ENCODE data around the gene CLCN7. TPM values are rescaled to one million over a fixed set of nuclear protein-coding genes. Genes with fewer than 3 reads are reported as not detected.

The CLCN7 gene
- total and polyA plus RNA-seq, 2 of the 13 experiments (the other 11 are each of a cell fraction or from before 2014, with no cell fraction given), result 24.6 to 25.1 TPM

- TF ChIP-seq PTBP1 (IDR thresholded peaks at IDR 0.05; ENCODE audit: low read depth, low read length, poor library complexity, severe bottlenecking), result no peak
- no peak for TF ChIP-seq MIXL1 (CRISPR knock-in tag; IDR thresholded peaks at IDR 0.05)
- no peak for TF ChIP-seq LCORL (IDR thresholded peaks at IDR 0.05)
- TF ChIP-seq LCORL (CRISPR knock-in tag; IDR thresholded peaks at IDR 0.05), result 0 out of 2 replicates have a peak, but pooled peaks have one; percentile 30
- TF ChIP-seq CBFB (CRISPR knock-in tag; IDR thresholded peaks at IDR 0.05), result no peak
- TF ChIP-seq XBP1 (CRISPR knock-in tag; IDR thresholded peaks at IDR 0.05), result no peak
- no peak for TF ChIP-seq SALL2 (CRISPR knock-in tag; IDR thresholded peaks at IDR 0.05)
- no peak for TF ChIP-seq ZNF34 (CRISPR knock-in tag; IDR thresholded peaks at IDR 0.05; ENCODE audit: borderline replicate concordance)
- no peak for TF ChIP-seq ZBTB3 (CRISPR knock-in tag; IDR thresholded peaks at IDR 0.05; ENCODE audit: borderline replicate concordance, low read depth)
- peak; percentile 52; the same call in 1 of the 2 replicates for TF ChIP-seq ZBTB7B (CRISPR knock-in tag; IDR thresholded peaks at IDR 0.05)
- no peak for TF ChIP-seq ARNTL (CRISPR knock-in tag; IDR thresholded peaks at IDR 0.05)
- no peak for TF ChIP-seq ZNF430 (CRISPR knock-in tag; IDR thresholded peaks at IDR 0.05)
- no peak; the same call in 1 of the 2 replicates for TF ChIP-seq ZNF292 (CRISPR knock-in tag; IDR thresholded peaks at IDR 0.05; ENCODE audit: borderline replicate concordance, low read depth)
- no peak for TF ChIP-seq ZBTB7A (CRISPR knock-in tag; IDR thresholded peaks at IDR 0.05)
- no peak for TF ChIP-seq MEIS2 (CRISPR knock-in tag; IDR thresholded peaks at IDR 0.05)
- TF ChIP-seq CSRNP2 (CRISPR knock-in tag; conservative IDR thresholded peaks at IDR 0.05; ENCODE audit: low read depth), result no peak
- 0 out of 2 replicates have a peak, but pooled peaks have one; percentile 30 for TF ChIP-seq MTA1 (CRISPR knock-in tag; IDR thresholded peaks at IDR 0.05; ENCODE audit: borderline replicate concordance)
- TF ChIP-seq ZNF615 (CRISPR knock-in tag; IDR thresholded peaks at IDR 0.05; ENCODE audit: borderline replicate concordance), result no peak
- no peak for TF ChIP-seq ZNF263 (CRISPR knock-in tag; IDR thresholded peaks at IDR 0.05)
- no peak for TF ChIP-seq PAWR (CRISPR knock-in tag; IDR thresholded peaks at IDR 0.05; ENCODE audit: borderline replicate concordance)
- no peak for TF ChIP-seq REXO4 (CRISPR knock-in tag; IDR thresholded peaks at IDR 0.05; ENCODE audit: borderline replicate concordance)
- TF ChIP-seq CCAR2 (optimal IDR thresholded peaks at IDR 0.05; ENCODE audit: low read depth, low read length), result no peak
- no peak for TF ChIP-seq ZFP36L1 (CRISPR knock-in tag; IDR thresholded peaks at IDR 0.05)
- TF ChIP-seq ARHGAP35 (CRISPR knock-in tag; IDR thresholded peaks at IDR 0.05; ENCODE audit: borderline replicate concordance), result no peak
- no peak for TF ChIP-seq HNRNPK (IDR thresholded peaks at IDR 0.05; ENCODE audit: low read depth, low read length, poor library complexity, severe bottlenecking)
- TF ChIP-seq ELF3 (CRISPR knock-in tag; IDR thresholded peaks at IDR 0.05), result no peak; the same call in 1 of the 2 replicates
- 0 out of 2 replicates have a peak, but pooled peaks have one; percentile 26 for TF ChIP-seq HINFP (CRISPR knock-in tag; IDR thresholded peaks at IDR 0.05; ENCODE audit: low read depth)
- no peak for TF ChIP-seq CCDC6 (CRISPR knock-in tag; IDR thresholded peaks at IDR 0.05)
Observed at GRCh38 chr16:1441391-1441829, 33.4 kb downstream of the CLCN7 start (continued).
